Gastrocnemius medialis (tissue), 4 donors: ENCODE results near the gene CSRP2.

Experiments used
- CTCF ChIP-seq, 5 experiments: fragments of 450-650 bp in 3 of 5; fragments of 200-600 bp in 2 of 5; sonication (generic) in 2 of 5; IDR thresholded peaks in 4 of 5; conservative IDR thresholded peaks in 1 of 5; 1 replicate in 4 of 5; 2 replicates in 1 of 5; pipeline ENCODE4 v1.5.1; 2016 to 2019; ENCODE audit warnings: antibody characterized with exemption in 5 of 5, mild to moderate bottlenecking in 3 of 5, moderate library complexity in 3 of 5
- POLR2A ChIP-seq, 2 donors: fragments of 450-650 bp; IDR thresholded peaks; one replicate each; pipeline ENCODE4 v1.6.1; 2017; ENCODE audit warnings: antibody characterized with exemption in 2 of 2, mild to moderate bottlenecking in 2 of 2, moderate library complexity in 2 of 2

- TF ChIP-seq POLR2A (IDR thresholded peaks at IDR 0.05) (no peak), CTCF (IDR thresholded peaks at IDR 0.05 in 4 of 5, conservative IDR thresholded peaks at IDR 0.05 in 1 of 5) (no peak)
These were observed 12.7 kb downstream of the CSRP2 start for GRCh38 chr12:76866151-76866567.
